Ovary (tissue), 9 donors: ENCODE data around the gene YIF1A. TPM values are rescaled to one million over a fixed set of nuclear protein-coding genes. Genes with fewer than 3 reads are reported as not detected.
"Not testable (repeated sequence)": the region's sequence is repeated elsewhere in the genome, so short reads cannot be mapped to it uniquely, and the experiment has no call there.

Source experiments
- DNase-seq, 5 donors: peaks; one replicate each; pipeline ENCODE4 v3.0.0-alpha.2; 2019 to 2020
- H3K27ac ChIP-seq, 2 donors: fragments of 200-600 bp; one replicate each; pipeline versions ENCODE4 v1.5.1 to v1.8.0; 2019 to 2022
- H3K27me3 ChIP-seq: fragments of 200-600 bp; one replicate; pipeline ENCODE4 v1.8.0; 2022
- H3K36me3 ChIP-seq: fragments of 200-600 bp; sonication (generic); one replicate; pipeline ENCODE4 v1.5.1; 2019
- H3K4me1 ChIP-seq: one replicate; pipeline ENCODE4 v1.8.1; 2013; ENCODE audit warnings: mild to moderate bottlenecking, moderate library complexity; ENCODE audit not compliant: insufficient read depth
- H3K4me3 ChIP-seq: fragments of 200-600 bp; sonication (generic); one replicate; pipeline ENCODE4 v1.5.1; 2017
- H3K9me3 ChIP-seq, 2 donors: fragments of 200-600 bp in 1 of 2; sonication (generic) in 1 of 2; one replicate each; pipeline versions ENCODE4 v1.5.1 to v1.8.1; 2013 to 2019; ENCODE audit warnings: mild to moderate bottlenecking in 1 of 2, moderate library complexity in 1 of 2
- EP300 ChIP-seq: sonication (generic); formaldehyde crosslinking; IDR thresholded peaks from one replicate; pipeline ENCODE4 v1.6.1; 2017; ENCODE audit warnings: antibody characterized with exemption
- POLR2A ChIP-seq: fragments of 450-650 bp; IDR thresholded peaks from one replicate; pipeline ENCODE4 v1.6.1; 2017; ENCODE audit warnings: antibody characterized with exemption, mild to moderate bottlenecking, moderate library complexity
- WGBS, 3 donors: extraction: QIAGEN DNeasy Blood & Tissue Kit in 1 of 3; methylation state at CpG; one replicate each; pipeline versions ENCODE4 v1.1.5 to v1.1.7; 2013 to 2017; 5-methylcytosine and 5-hydroxymethylcytosine counted together
- intact Hi-C, 4 donors: fragments of 100-400 bp; cut with DNase I; formaldehyde crosslinking; loops; one replicate each; pipeline versions ENCODE4 v1.11.0 to v1.15.1; 2022 to 2023
- polyA plus RNA-seq, 2 donors: library from polyadenylated mRNA; stranded (reverse); fragments of 200-250 nt in 1 of 2; fragments of 350-450 nt in 1 of 2; fragmentation: Illumina TruSeq in 1 of 2; extraction: RNeasy Lipid Tissue Mini Kit (QIAGEN cat#74804) in 1 of 2; gene quantifications; one replicate each; pipeline ENCODE4 v1.2.3, GENCODE V29; 2013 to 2014
- total RNA-seq, 7 donors: library from RNA; depleted of rRNA in 2 of 7; stranded (reverse); fragments of >200 nt in 2 of 7; fragmentation: NEBNext Ultra II Directional in 3 of 7; extraction: Animal tissue kit (Norgen Biotek cat#: 25700) in 3 of 7; gene quantifications; one replicate each; pipeline versions ENCODE4 v1.1.0 to v1.2.4, GENCODE V29; 2016 to 2023
- TF ChIP-seq, protein P1 (sequence below), 3 donors: fragments of 450-650 bp in 2 of 3; fragments of 200-600 bp in 1 of 3; IDR thresholded peaks; one replicate each; pipeline versions ENCODE4 v1.5.1 to v1.8.0; 2016 to 2022; ENCODE audit warnings: antibody characterized with exemption in 3 of 3, mild to moderate bottlenecking in 1 of 3
- donor health status: DM: no; HTN: no; CAD: no; lungs with moderate emphysema.
- donor health status: DM: no; HTN: no; CAD: no.
- donor health status: Bipolar disorder and iron deficiency.
- donor health status: DM: yes; HTN: yes; CAD: no.
- donor health status: DM: no; HTN: no; CAD: no.
- donor health status: DM: yes; HTN: yes; CAD: no.

The YIF1A gene
- total and polyA plus RNA-seq, 9 donors, result 39.3 to 91.0 (median 64.2) TPM

DNA sequence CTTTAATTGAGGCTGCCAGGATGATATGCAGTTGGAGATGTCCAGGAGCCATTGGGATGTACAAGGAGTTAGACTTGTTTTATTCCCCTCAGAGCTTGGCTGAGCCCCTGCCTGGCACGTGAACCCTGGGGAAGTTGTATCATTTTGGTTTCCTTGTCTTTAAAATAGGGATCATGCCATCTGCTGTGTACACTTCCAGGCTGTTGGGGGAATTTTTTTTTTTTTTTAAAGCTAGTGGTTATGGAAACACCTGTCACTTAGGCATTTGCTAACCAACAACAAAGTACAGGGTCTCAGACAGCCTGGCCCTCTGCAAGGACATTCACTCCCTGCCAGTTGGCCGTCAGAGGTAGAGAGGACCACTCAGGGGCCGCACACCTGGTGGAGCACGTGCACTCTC lies 29.0 kb downstream of the YIF1A start:
- Histone ChIP-seq H3K27me3 (no peaks in the 10 kb centered on the region), H3K27ac (no peak overlapping the region), H3K4me3 (no peak overlapping the region), H3K4me1 (peaks cover 9% of the 10 kb centered on the region), H3K9me3 (no peaks in the 10 kb centered on the region), H3K36me3 (no peaks in the 10 kb centered on the region)
- DNase-seq, result no peak
- 73 to 85% (median 83%) methylated on average over 4 of the region's 4 CpGs for WGBS, 3 donors
- intact Hi-C loops, result loop anchor here in 1 of 4 donors (2.0 kb wide), 1 partner anchor 37 kb away; no protein-coding TSS in a partner anchor
- TF ChIP-seq EP300 (no peak), POLR2A (no peak)
- TF ChIP-seq, protein P1, sequence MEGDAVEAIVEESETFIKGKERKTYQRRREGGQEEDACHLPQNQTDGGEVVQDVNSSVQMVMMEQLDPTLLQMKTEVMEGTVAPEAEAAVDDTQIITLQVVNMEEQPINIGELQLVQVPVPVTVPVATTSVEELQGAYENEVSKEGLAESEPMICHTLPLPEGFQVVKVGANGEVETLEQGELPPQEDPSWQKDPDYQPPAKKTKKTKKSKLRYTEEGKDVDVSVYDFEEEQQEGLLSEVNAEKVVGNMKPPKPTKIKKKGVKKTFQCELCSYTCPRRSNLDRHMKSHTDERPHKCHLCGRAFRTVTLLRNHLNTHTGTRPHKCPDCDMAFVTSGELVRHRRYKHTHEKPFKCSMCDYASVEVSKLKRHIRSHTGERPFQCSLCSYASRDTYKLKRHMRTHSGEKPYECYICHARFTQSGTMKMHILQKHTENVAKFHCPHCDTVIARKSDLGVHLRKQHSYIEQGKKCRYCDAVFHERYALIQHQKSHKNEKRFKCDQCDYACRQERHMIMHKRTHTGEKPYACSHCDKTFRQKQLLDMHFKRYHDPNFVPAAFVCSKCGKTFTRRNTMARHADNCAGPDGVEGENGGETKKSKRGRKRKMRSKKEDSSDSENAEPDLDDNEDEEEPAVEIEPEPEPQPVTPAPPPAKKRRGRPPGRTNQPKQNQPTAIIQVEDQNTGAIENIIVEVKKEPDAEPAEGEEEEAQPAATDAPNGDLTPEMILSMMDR (IDR thresholded peaks at IDR 0.05), result no peak

DNA sequence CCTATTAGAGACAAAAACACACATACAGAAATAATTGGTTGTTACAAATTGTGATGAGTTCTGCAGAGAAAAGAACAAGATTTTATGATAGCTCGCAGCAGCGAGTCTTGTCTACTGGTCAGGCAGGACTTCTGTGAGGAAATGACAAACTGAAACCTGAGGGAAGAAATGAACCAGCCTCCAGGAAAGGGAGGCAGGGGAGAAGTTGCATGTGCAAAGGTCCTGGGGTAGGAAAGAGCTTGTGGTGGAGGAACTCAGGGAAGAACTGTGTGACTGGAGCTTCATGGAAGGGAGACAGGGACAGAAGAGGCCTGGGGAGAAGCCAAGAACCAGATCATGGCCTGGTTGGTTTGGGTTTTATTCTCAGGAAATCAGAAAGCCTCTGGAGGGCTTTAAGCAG lies 29.7 kb downstream of the YIF1A start:
- Histone ChIP-seq H3K27ac (no peak overlapping the region), H3K4me1 (peaks cover 9% of the 10 kb centered on the region), H3K4me3 (no peak overlapping the region), H3K27me3 (no peaks in the 10 kb centered on the region), H3K36me3 (no peaks in the 10 kb centered on the region), H3K9me3 (no peaks in the 10 kb centered on the region)
- no peak for DNase-seq
- no peak for TF ChIP-seq POLR2A
- no peak for TF ChIP-seq EP300
- TF ChIP-seq, protein P1 (IDR thresholded peaks at IDR 0.05), result no peak
- 96 to 100% (median 98%) methylated on average over 2 of the region's 2 CpGs for WGBS, 3 donors
- intact Hi-C loops, result loop anchor here in 1 of 4 donors (2.0 kb wide), 1 partner anchor 36 kb away; no protein-coding TSS in a partner anchor

DNA sequence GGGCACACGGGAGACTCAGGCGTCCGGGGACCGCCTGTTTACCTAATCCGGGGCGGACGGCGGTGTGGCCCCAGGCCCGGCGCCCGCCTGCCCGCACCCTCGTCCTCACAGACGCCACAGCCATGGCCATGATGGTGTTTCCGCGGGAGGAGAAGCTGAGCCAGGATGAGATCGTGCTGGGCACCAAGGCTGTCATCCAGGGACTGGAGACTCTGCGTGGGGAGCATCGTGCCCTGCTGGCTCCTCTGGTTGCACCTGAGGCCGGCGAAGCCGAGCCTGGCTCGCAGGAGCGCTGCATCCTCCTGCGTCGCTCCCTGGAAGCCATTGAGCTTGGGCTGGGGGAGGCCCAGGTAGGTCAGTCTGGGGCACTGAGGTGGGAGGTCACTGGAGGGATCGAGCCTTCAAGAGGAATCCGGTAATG lies 30.5 kb downstream of the YIF1A start:
- no peaks in the 10 kb centered on the region for H3K36me3 ChIP-seq
- H3K4me3 ChIP-seq, result peak overlapping the region; percentile 93
- no peak for DNase-seq
- H3K9me3 ChIP-seq, result no peaks in the 10 kb centered on the region
- H3K27ac ChIP-seq, result peak overlapping the region; percentile 62 to 81
- peaks cover 9% of the 10 kb centered on the region for H3K4me1 ChIP-seq
- TF ChIP-seq, protein P1 (IDR thresholded peaks at IDR 0.05), result no peak
- no peak for TF ChIP-seq EP300
- TF ChIP-seq POLR2A, result no peak
- no peaks in the 10 kb centered on the region for H3K27me3 ChIP-seq
- intact Hi-C loops, result loop anchor here in 1 of 4 donors (2.0 kb wide), 1 partner anchor 36 kb away; no protein-coding TSS in a partner anchor
- 2 to 3% (median 3%) methylated on average over 28 of the region's 28 CpGs for WGBS, 3 donors

- H3K27me3 ChIP-seq, H3K4me1 ChIP-seq, H3K4me3 ChIP-seq, intact Hi-C loops, H3K9me3 ChIP-seq, H3K36me3 ChIP-seq, H3K27ac ChIP-seq, DNase-seq: not testable (repeated sequence)
- WGBS, 3 donors, result 64 to 73% (median 66%) methylated on average over 6 of the region's 6 CpGs
Measured at GRCh38 chr11:66253081-66253480, 35.9 kb downstream of the YIF1A start.

- Histone ChIP-seq H3K4me3 (no peak overlapping the region), H3K4me1 (peaks cover 2% of the 10 kb centered on the region), H3K27ac (no peak overlapping the region), H3K9me3 (no peaks in the 10 kb centered on the region), H3K36me3 (no peaks in the 10 kb centered on the region), H3K27me3 (no peaks in the 10 kb centered on the region)
- DNase-seq, result no peak
- intact Hi-C loops, result no loop called here
- TF ChIP-seq EP300, result no peak
- TF ChIP-seq, protein P1 (IDR thresholded peaks at IDR 0.05), result no peak
- TF ChIP-seq POLR2A, result no peak
- WGBS, 3 donors, result 61 to 66% (median 65%) methylated on average over 7 of the region's 7 CpGs
Measured at GRCh38 chr11:66251809-66252208, 37.1 kb downstream of the YIF1A start.
